Brain microvascular endothelial cell (primary cell): Measurements from ENCODE around the gene SUPT3H.
A peak's percentile ranks its signal among the peaks of the same experiment; 100 is the strongest.

ENCODE experiments used
- DNase-seq: peaks from one replicate; pipeline ENCODE4 v3.0.0-alpha.2; 2020
- H3K27ac ChIP-seq: fragments of 250-450 bp; sonication (Bioruptor Pico); 2 replicates; pipeline ENCODE4 v1.5.1; 2020; ENCODE audit warnings: mild to moderate bottlenecking, moderate library complexity
- H3K27me3 ChIP-seq: fragments of 250-450 bp; sonication (Bioruptor Pico); replicated peaks from 2 replicates; pipeline ENCODE4 v1.5.1; 2020; ENCODE audit warnings: mild to moderate bottlenecking
- H3K36me3 ChIP-seq: fragments of 250-450 bp; sonication (Bioruptor Pico); replicated peaks from 2 replicates; pipeline ENCODE4 v1.5.1; 2020; ENCODE audit warnings: mild to moderate bottlenecking
- H3K4me3 ChIP-seq: 2 replicates; pipeline ENCODE4 v1.5.1; 2011; ENCODE audit warnings: low read depth, mild to moderate bottlenecking, control low read depth, low read length, moderate library complexity
- CTCF ChIP-seq: IDR thresholded peaks from 2 replicates; pipeline ENCODE4 v1.5.1; 2011; ENCODE audit warnings: low read depth, mild to moderate bottlenecking, moderate library complexity, low read length, control low read depth, inconsistent platforms; ENCODE audit errors: missing control alignments
- in situ Hi-C: cut with HindIII; loops from 2 replicates; pipeline ENCODE4 v1.10.0; 2017; ENCODE audit warnings: low sequenced_read_pairs, low pct_ligation_motif_present

The SUPT3H gene

GRCh38 chr6:45353654-45354053 lies 24.1 kb downstream of the SUPT3H start:
- Histone ChIP-seq H3K36me3 (no peaks in the 10 kb centered on the region), H3K4me3 (no peak overlapping the region), H3K27me3 (no peaks in the 10 kb centered on the region), H3K27ac (no peak overlapping the region)
- no peak for DNase-seq
- no peak for TF ChIP-seq CTCF
- in situ Hi-C loops: no loop called here

GRCh38 chr6:45351667-45352066 lies 26.1 kb downstream of the SUPT3H start:
- DNase-seq: no peak
- in situ Hi-C loops: no loop called here
- no peak for TF ChIP-seq CTCF
- Histone ChIP-seq H3K27me3 (no peaks in the 10 kb centered on the region), H3K36me3 (no peaks in the 10 kb centered on the region), H3K27ac (no peak overlapping the region), H3K4me3 (no peak overlapping the region)

GRCh38 chr6:45351076-45351475 lies 26.7 kb downstream of the SUPT3H start:
- no peak for DNase-seq
- Histone ChIP-seq H3K27me3 (no peaks in the 10 kb centered on the region), H3K4me3 (no peak overlapping the region), H3K27ac (no peak overlapping the region), H3K36me3 (no peaks in the 10 kb centered on the region)
- TF ChIP-seq CTCF: no peak
- in situ Hi-C loops: no loop called here

GRCh38 chr6:45350186-45350710 lies 27.5 kb downstream of the SUPT3H start:
- no peak for DNase-seq
- no peaks in the 10 kb centered on the region for H3K36me3 ChIP-seq
- no peak overlapping the region for H3K4me3 ChIP-seq
- in situ Hi-C loops: no loop called here
- no peak for TF ChIP-seq CTCF
- H3K27ac ChIP-seq: no peak overlapping the region
- no peaks in the 10 kb centered on the region for H3K27me3 ChIP-seq

GRCh38 chr6:45344900-45345299 lies 32.8 kb downstream of the SUPT3H start:
- no peak for TF ChIP-seq CTCF
- no peak overlapping the region for H3K27ac ChIP-seq
- no peaks in the 10 kb centered on the region for H3K27me3 ChIP-seq
- in situ Hi-C loops: no loop called here
- H3K36me3 ChIP-seq: no peaks in the 10 kb centered on the region
- no peak for DNase-seq
- H3K4me3 ChIP-seq: no peak overlapping the region

- TF ChIP-seq CTCF: no peak
- Histone ChIP-seq H3K27ac (no peak overlapping the region), H3K36me3 (no peaks in the 10 kb centered on the region), H3K4me3 (peak overlapping the region; percentile 43), H3K27me3 (no peaks in the 10 kb centered on the region)
- DNase-seq: no peak
- in situ Hi-C loops: no loop called here
Measured at GRCh38 chr6:45328523-45328922, 49.2 kb downstream of the SUPT3H start.
